22Rv1 (cell line): ENCODE data around the gene ALDH1L1.

Source experiments
- CTCF ChIP-seq: fragments of 450-650 bp; IDR thresholded peaks from 2 replicates; pipeline ENCODE4 v1.5.1; 2017; ENCODE audit warnings: mild to moderate bottlenecking
- ZFX ChIP-seq: fragments of 450-650 bp; IDR thresholded peaks from 2 replicates; pipeline ENCODE4 v1.6.1; 2017; ENCODE audit warnings: antibody characterized with exemption, borderline replicate concordance

DNA sequence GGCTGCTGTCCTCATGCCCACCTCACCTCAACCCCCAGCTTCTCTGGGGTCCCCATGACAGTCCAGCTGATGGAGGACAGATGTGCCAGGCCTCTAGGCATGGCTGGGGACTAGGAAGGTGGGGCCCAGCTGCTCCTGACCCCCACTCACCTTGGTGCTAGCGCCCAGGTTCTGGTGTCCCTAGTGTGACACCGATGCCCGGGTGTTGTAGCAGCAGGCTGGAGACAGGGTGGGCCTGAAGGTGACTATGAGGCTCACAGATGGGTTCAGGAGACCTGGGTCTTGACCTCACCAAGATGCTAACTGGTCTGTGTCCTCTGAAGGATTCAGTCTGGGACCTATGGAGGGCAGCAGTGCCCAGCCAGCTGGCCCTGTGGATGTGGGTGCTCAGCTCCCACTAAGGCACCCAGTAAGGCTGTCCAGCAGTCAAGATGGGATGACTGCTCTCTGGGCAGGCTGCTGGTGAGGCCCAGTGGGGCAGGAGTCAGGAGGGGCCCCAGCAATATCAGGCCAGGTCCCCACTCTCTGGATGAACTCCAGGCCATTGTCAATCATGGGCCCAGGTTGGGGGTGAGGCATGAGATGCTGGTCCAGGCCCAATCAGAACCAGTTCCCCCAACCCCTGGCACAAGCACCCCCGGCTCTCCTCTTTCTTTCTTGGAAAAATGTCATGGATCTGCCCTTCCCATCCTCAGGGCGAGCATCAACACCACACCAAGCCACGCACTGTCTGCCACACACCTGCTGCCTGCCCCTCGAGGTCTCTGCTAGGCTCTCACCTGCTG lies 33.0 kb downstream of the ALDH1L1 start:
- TF ChIP-seq CTCF, result no peak
- TF ChIP-seq ZFX, result no peak
